ENCODE data around the gene MCM6.
"Not testable (repeated sequence)": the region's sequence is repeated elsewhere in the genome, so short reads cannot be mapped to it uniquely, and the experiment has no call there.

MCM6 gene

DNA sequence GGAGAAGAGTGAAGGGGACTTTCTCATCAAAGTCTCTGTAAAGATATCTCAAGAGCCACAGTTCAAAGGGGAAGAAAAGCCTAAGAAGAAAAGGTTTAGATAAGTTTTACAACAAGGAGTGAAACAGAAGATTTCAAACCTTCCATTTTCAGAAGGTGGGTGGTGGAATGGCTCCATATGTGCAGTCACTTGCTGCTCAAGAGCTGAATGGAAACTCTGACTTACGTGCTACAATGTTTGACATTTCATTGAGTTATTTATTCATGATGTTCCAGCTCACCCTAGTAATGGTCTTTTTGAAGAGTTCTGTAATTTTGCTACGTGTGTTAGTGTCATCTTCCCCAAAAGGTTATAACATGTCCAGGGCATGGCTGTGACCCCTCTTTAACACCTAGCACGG lies 61.0 kb downstream of the MCM6 start:
- no peak overlapping the region for H2AK5ac ChIP-seq (ENCODE audit: low read depth, low read length)
- H4K8ac ChIP-seq (ENCODE audit: low read depth, low read length) = no peak overlapping the region
- H3K27me3 ChIP-seq (ENCODE audit: control insufficient read depth in 3 of 3, insufficient read depth in 3 of 3, low read depth in 1 of 3, low read length in 3 of 3) = no peaks in the 10 kb centered on the region
- H3K14ac ChIP-seq (ENCODE audit: low read length) = no peak overlapping the region
- no peak overlapping the region for H3K18ac ChIP-seq (ENCODE audit: low read length)
- no peak overlapping the region for H3K4me2 ChIP-seq (ENCODE audit: insufficient read depth, low read length, poor library complexity, severe bottlenecking)
- H2BK12ac ChIP-seq (ENCODE audit: low read length) = no peak overlapping the region
- H3K4ac ChIP-seq (ENCODE audit: low read length) = no peak overlapping the region
- no peak overlapping the region for H2BK15ac ChIP-seq (ENCODE audit: low read length)
- H3K4me1 ChIP-seq (ENCODE audit: control insufficient read depth in 2 of 2, insufficient read depth in 1 of 2, low read depth in 1 of 2, low read length in 2 of 2) = no peaks in the 10 kb centered on the region
- WGBS, 2 donors (ENCODE audit: extremely low coverage in 2 of 2, insufficient read length in 2 of 2, insufficient replicate concordance in 1 of 2) = no CpG with 5 or more reads among the region's 3 CpGs
- H4K91ac ChIP-seq (ENCODE audit: low read depth, low read length, poor library complexity) = no peak overlapping the region
- H3K9me3 ChIP-seq (replicated peaks in 1 of 2; ENCODE audit: control insufficient read depth in 2 of 2, insufficient read depth in 1 of 2, low read depth in 1 of 2, low read length in 2 of 2) = no peaks in the 10 kb centered on the region
- no peak overlapping the region for H3K27ac ChIP-seq (replicated peaks; ENCODE audit: low read length)
- no peaks in the 10 kb centered on the region for H3K36me3 ChIP-seq (replicated peaks in 1 of 2; ENCODE audit: control insufficient read depth in 2 of 2, insufficient read depth in 2 of 2, low read length in 2 of 2)
- H3K9ac ChIP-seq (ENCODE audit: low read depth, low read length, poor library complexity) = no peak overlapping the region
- no peaks in the 10 kb centered on the region for H3K79me1 ChIP-seq (ENCODE audit: low read depth, low read length)
- no peak overlapping the region for H3K23ac ChIP-seq (ENCODE audit: low read depth, low read length, poor library complexity)
- no peak overlapping the region for H2BK120ac ChIP-seq (ENCODE audit: low read depth, low read length)
- DNase-seq (ENCODE audit: low spot score) = no peak
- no peak overlapping the region for H2BK5ac ChIP-seq (ENCODE audit: low read length)
- H2AFZ ChIP-seq (ENCODE audit: low read length) = no peak overlapping the region
- H3K4me3 ChIP-seq (ENCODE audit: low read length in 2 of 2) = no peak overlapping the region

DNA sequence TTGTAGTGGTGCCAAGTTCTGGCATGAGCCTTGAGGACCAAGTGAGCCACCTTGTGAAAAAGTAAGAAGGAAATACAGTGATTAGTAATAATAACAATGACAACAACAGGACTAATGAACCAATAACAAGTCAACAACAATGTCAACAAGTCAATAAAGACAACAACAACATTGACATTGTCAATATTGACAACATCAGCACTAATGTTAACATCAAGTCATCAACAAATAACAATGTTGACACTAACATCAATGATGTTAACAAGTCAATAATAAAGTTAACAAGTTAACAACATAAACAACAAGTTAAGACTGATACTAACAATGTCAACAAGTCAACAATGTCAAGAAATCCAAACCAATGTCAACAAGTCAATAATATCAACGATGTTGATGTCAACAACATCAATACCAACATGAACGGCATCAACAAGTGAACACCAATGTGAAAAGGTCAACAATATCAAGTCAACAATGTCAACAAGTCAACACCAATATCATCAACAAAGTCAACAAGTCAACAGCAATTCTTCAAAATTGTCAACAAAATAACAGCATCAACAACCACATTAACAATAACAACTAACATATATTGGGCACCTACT lies 63.2 kb downstream of the MCM6 start:
- no peaks in the 10 kb centered on the region for H3K36me3 ChIP-seq (replicated peaks in 1 of 2; ENCODE audit: control insufficient read depth in 2 of 2, insufficient read depth in 2 of 2, low read length in 2 of 2)
- H4K8ac ChIP-seq (ENCODE audit: low read depth, low read length) = no peak overlapping the region
- no peaks in the 10 kb centered on the region for H3K27me3 ChIP-seq (ENCODE audit: control insufficient read depth in 3 of 3, insufficient read depth in 3 of 3, low read depth in 1 of 3, low read length in 3 of 3)
- DNase-seq (ENCODE audit: low spot score) = no peak
- H3K23ac ChIP-seq (ENCODE audit: low read depth, low read length, poor library complexity) = no peak overlapping the region
- H3K4me2 ChIP-seq (ENCODE audit: insufficient read depth, low read length, poor library complexity, severe bottlenecking) = no peak overlapping the region
- H3K4me3 ChIP-seq (ENCODE audit: low read length in 2 of 2) = no peak overlapping the region
- no peak overlapping the region for H3K18ac ChIP-seq (ENCODE audit: low read length)
- no peaks in the 10 kb centered on the region for H3K79me1 ChIP-seq (ENCODE audit: low read depth, low read length)
- H3K4ac ChIP-seq (ENCODE audit: low read length) = no peak overlapping the region
- WGBS, 2 donors (ENCODE audit: extremely low coverage in 2 of 2, insufficient read length in 2 of 2, insufficient replicate concordance in 1 of 2) = no CpG with 5 or more reads among the region's 2 CpGs
- H2AK5ac ChIP-seq (ENCODE audit: low read depth, low read length) = no peak overlapping the region
- H2BK120ac ChIP-seq (ENCODE audit: low read depth, low read length) = no peak overlapping the region
- no peak overlapping the region for H3K27ac ChIP-seq (replicated peaks; ENCODE audit: low read length)
- H2BK12ac ChIP-seq (ENCODE audit: low read length) = no peak overlapping the region
- no peak overlapping the region for H2AFZ ChIP-seq (ENCODE audit: low read length)
- H3K14ac ChIP-seq (ENCODE audit: low read length) = no peak overlapping the region
- H2BK5ac ChIP-seq (ENCODE audit: low read length) = no peak overlapping the region
- H3K9me3 ChIP-seq (replicated peaks in 1 of 2; ENCODE audit: control insufficient read depth in 2 of 2, insufficient read depth in 1 of 2, low read depth in 1 of 2, low read length in 2 of 2) = no peaks in the 10 kb centered on the region
- H4K91ac ChIP-seq (ENCODE audit: low read depth, low read length, poor library complexity) = no peak overlapping the region
- H3K4me1 ChIP-seq (ENCODE audit: control insufficient read depth in 2 of 2, insufficient read depth in 1 of 2, low read depth in 1 of 2, low read length in 2 of 2) = no peaks in the 10 kb centered on the region
- H2BK15ac ChIP-seq (ENCODE audit: low read length) = no peak overlapping the region
- no peak overlapping the region for H3K9ac ChIP-seq (ENCODE audit: low read depth, low read length, poor library complexity)

DNA sequence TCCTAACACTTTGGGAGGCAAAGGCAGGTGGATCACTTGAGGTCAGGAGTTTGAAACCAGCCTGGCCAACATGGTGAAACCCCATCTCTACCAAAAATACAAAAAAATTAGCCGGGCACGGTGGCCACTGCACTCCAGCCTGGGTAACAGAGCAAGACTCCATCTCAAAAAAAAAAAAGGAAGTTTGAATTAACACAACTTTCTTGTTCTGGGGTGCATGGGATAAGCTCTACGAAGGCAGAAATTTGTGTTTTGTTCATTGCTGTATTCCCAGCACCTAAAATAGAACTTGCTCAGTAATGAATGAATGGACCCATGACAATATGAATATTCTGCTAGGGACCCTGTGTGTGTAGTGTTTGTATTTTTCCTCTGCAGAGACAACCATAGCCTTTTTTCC lies 68.4 kb downstream of the MCM6 start:
- not testable (repeated sequence) for H3K23ac ChIP-seq (ENCODE audit: low read depth, low read length, poor library complexity); H2BK12ac ChIP-seq (ENCODE audit: low read length); H4K91ac ChIP-seq (ENCODE audit: low read depth, low read length, poor library complexity); H3K9me3 ChIP-seq (replicated peaks in 1 of 2; ENCODE audit: control insufficient read depth in 2 of 2, insufficient read depth in 1 of 2, low read depth in 1 of 2, low read length in 2 of 2); H2AFZ ChIP-seq (ENCODE audit: low read length); DNase-seq (ENCODE audit: low spot score); H2BK120ac ChIP-seq (ENCODE audit: low read depth, low read length); H3K27ac ChIP-seq (replicated peaks; ENCODE audit: low read length); H3K14ac ChIP-seq (ENCODE audit: low read length); H3K36me3 ChIP-seq (replicated peaks in 1 of 2; ENCODE audit: control insufficient read depth in 2 of 2, insufficient read depth in 2 of 2, low read length in 2 of 2); H3K18ac ChIP-seq (ENCODE audit: low read length); H3K4me1 ChIP-seq (ENCODE audit: control insufficient read depth in 2 of 2, insufficient read depth in 1 of 2, low read depth in 1 of 2, low read length in 2 of 2); H2AK5ac ChIP-seq (ENCODE audit: low read depth, low read length); H3K9ac ChIP-seq (ENCODE audit: low read depth, low read length, poor library complexity); H3K79me1 ChIP-seq (ENCODE audit: low read depth, low read length); H3K27me3 ChIP-seq (ENCODE audit: control insufficient read depth in 3 of 3, insufficient read depth in 3 of 3, low read depth in 1 of 3, low read length in 3 of 3); H4K8ac ChIP-seq (ENCODE audit: low read depth, low read length); H3K4me2 ChIP-seq (ENCODE audit: insufficient read depth, low read length, poor library complexity, severe bottlenecking); H2BK15ac ChIP-seq (ENCODE audit: low read length); H3K4ac ChIP-seq (ENCODE audit: low read length); H3K4me3 ChIP-seq (ENCODE audit: low read length in 2 of 2); H2BK5ac ChIP-seq (ENCODE audit: low read length)
- WGBS, 2 donors (ENCODE audit: extremely low coverage in 2 of 2, insufficient read length in 2 of 2, insufficient replicate concordance in 1 of 2) = no CpG with 5 or more reads among the region's 3 CpGs

DNA sequence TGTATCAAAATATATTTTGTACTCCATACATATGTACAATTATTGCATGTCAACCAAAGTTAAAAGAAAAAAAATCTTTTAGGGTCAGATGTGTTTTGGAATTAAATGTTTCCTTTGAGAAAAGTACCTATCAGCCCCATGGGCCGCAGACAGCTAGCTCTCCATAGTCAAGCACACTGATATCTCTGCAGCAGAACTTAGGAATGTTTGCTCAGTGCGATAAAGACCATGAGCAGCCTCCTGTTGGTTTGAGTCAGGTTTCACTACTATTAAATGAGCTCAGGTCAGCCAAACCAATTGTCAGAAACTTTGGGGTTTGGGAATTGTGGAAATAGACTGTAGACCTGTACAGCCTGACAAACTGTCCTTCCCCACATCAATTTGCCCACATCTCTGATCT lies 73.0 kb downstream of the MCM6 start:
- Histone ChIP-seq H3K36me3 (replicated peaks in 1 of 2; ENCODE audit: control insufficient read depth in 2 of 2, insufficient read depth in 2 of 2, low read length in 2 of 2) (no peaks in the 10 kb centered on the region), H3K27me3 (ENCODE audit: control insufficient read depth in 3 of 3, insufficient read depth in 3 of 3, low read depth in 1 of 3, low read length in 3 of 3) (no peaks in the 10 kb centered on the region), H3K14ac (ENCODE audit: low read length) (no peak overlapping the region), H3K9ac (ENCODE audit: low read depth, low read length, poor library complexity) (no peak overlapping the region), H3K27ac (replicated peaks; ENCODE audit: low read length) (no peak overlapping the region), H3K18ac (ENCODE audit: low read length) (no peak overlapping the region), H4K8ac (ENCODE audit: low read depth, low read length) (no peak overlapping the region), H3K23ac (ENCODE audit: low read depth, low read length, poor library complexity) (no peak overlapping the region), H3K79me1 (ENCODE audit: low read depth, low read length) (no peaks in the 10 kb centered on the region), H3K4me3 (ENCODE audit: low read length in 2 of 2) (no peak overlapping the region), H2BK12ac (ENCODE audit: low read length) (no peak overlapping the region), H2AK5ac (ENCODE audit: low read depth, low read length) (no peak overlapping the region), H2AFZ (ENCODE audit: low read length) (no peak overlapping the region), H3K4me1 (ENCODE audit: control insufficient read depth in 2 of 2, insufficient read depth in 1 of 2, low read depth in 1 of 2, low read length in 2 of 2) (no peaks in the 10 kb centered on the region), H3K4me2 (ENCODE audit: insufficient read depth, low read length, poor library complexity, severe bottlenecking) (no peak overlapping the region), H2BK120ac (ENCODE audit: low read depth, low read length) (no peak overlapping the region), H4K91ac (ENCODE audit: low read depth, low read length, poor library complexity) (no peak overlapping the region), H3K9me3 (replicated peaks in 1 of 2; ENCODE audit: control insufficient read depth in 2 of 2, insufficient read depth in 1 of 2, low read depth in 1 of 2, low read length in 2 of 2) (peaks cover 3 to 15% of the 10 kb centered on the region in 2 donors), H2BK15ac (ENCODE audit: low read length) (no peak overlapping the region), H3K4ac (ENCODE audit: low read length) (no peak overlapping the region), H2BK5ac (ENCODE audit: low read length) (no peak overlapping the region)
- no peak for DNase-seq (ENCODE audit: low spot score)
- WGBS, 2 donors (ENCODE audit: extremely low coverage in 2 of 2, insufficient read length in 2 of 2, insufficient replicate concordance in 1 of 2) = no CpG with 5 or more reads among the region's 2 CpGs

All from neuronal stem cell (in vitro differentiated cells).